Measurements from ENCODE around the gene AKAP13. TPM values are rescaled to one million over a fixed set of nuclear protein-coding genes. Genes with fewer than 3 reads are reported as not detected.

AKAP13 gene
- total RNA-seq, 6 donors from 2014 or later = 329 to 1,278 (median 748) TPM

- no peak for TF ChIP-seq POLR2A (IDR thresholded peaks at IDR 0.05)
- no peak for TF ChIP-seq POLR2AphosphoS5 (IDR thresholded peaks at IDR 0.05)
- TF ChIP-seq CTCF (IDR thresholded peaks at IDR 0.05) = no peak
- no peak for TF ChIP-seq EP300 (IDR thresholded peaks at IDR 0.05)
- Histone ChIP-seq H3K36me3 (peaks cover 0 to 7% (median 0%) of the 10 kb centered on the region in 4 donors), H3K4me3 (no peak overlapping the region), H3K27me3 (no peaks in the 10 kb centered on the region), H3K4me1 (peaks cover 0 to 7% (median under 1%) of the 10 kb centered on the region in 4 donors), H3K27ac (no peak overlapping the region), H3K9me3 (no peaks in the 10 kb centered on the region)
- WGBS, 2 donors = 52 to 75% methylated on average over 3 of the region's 3 CpGs
- ATAC-seq (ENCODE audit: low FRiP score in 2 of 2) = no peak
- no peak for DNase-seq
Observed at GRCh38 chr15:85520650-85521049, 140.2 kb downstream of the AKAP13 start.

GRCh38 chr15:85523530-85523929 lies 143.1 kb downstream of the AKAP13 start:
- ATAC-seq (ENCODE audit: low FRiP score in 2 of 2) (no peak), DNase-seq (no peak)
- Histone ChIP-seq H3K27me3 (no peaks in the 10 kb centered on the region), H3K9me3 (no peaks in the 10 kb centered on the region), H3K27ac (no peak overlapping the region), H3K4me3 (no peak overlapping the region), H3K4me1 (peaks cover 16 to 30% (median 24%) of the 10 kb centered on the region in 4 donors), H3K36me3 (peaks cover 0 to 7% (median 0%) of the 10 kb centered on the region in 4 donors)
- WGBS, 2 donors = 80 to 83% methylated on average over 4 of the region's 4 CpGs
- TF ChIP-seq POLR2A (IDR thresholded peaks at IDR 0.05) (no peak), EP300 (IDR thresholded peaks at IDR 0.05) (no peak), POLR2AphosphoS5 (IDR thresholded peaks at IDR 0.05) (no peak), CTCF (IDR thresholded peaks at IDR 0.05) (no peak)

GRCh38 chr15:85525755-85526154 lies 145.4 kb downstream of the AKAP13 start:
- DNase-seq = no peak
- Histone ChIP-seq H3K27me3 (no peaks in the 10 kb centered on the region), H3K9me3 (no peaks in the 10 kb centered on the region), H3K4me1 (peaks cover 29 to 38% (median 32%) of the 10 kb centered on the region in 4 donors), H3K4me3 (no peak overlapping the region), H3K27ac (no peak overlapping the region), H3K36me3 (peaks cover 0 to 7% (median 0%) of the 10 kb centered on the region in 4 donors)
- ATAC-seq (ENCODE audit: low FRiP score in 2 of 2) = no peak
- TF ChIP-seq POLR2A (IDR thresholded peaks at IDR 0.05) (no peak), EP300 (IDR thresholded peaks at IDR 0.05) (no peak), POLR2AphosphoS5 (IDR thresholded peaks at IDR 0.05) (no peak), CTCF (IDR thresholded peaks at IDR 0.05) (no peak)

GRCh38 chr15:85527895-85528294 lies 147.5 kb downstream of the AKAP13 start:
- no peak overlapping the region for H3K4me3 ChIP-seq
- ATAC-seq (ENCODE audit: low FRiP score in 2 of 2) = peak; percentile 80 to 88
- 9 to 14% methylated on average over 3 of the region's 3 CpGs for WGBS, 2 donors
- no peak for TF ChIP-seq POLR2A (IDR thresholded peaks at IDR 0.05)
- no peak for TF ChIP-seq POLR2AphosphoS5 (IDR thresholded peaks at IDR 0.05)
- no peak for TF ChIP-seq CTCF (IDR thresholded peaks at IDR 0.05)
- TF ChIP-seq EP300 (IDR thresholded peaks at IDR 0.05) = peak in 1 of 4 donors; percentile 23
- H3K27me3 ChIP-seq = no peaks in the 10 kb centered on the region
- peaks cover 32 to 47% (median 41%) of the 10 kb centered on the region in 4 donors for H3K4me1 ChIP-seq
- no peaks in the 10 kb centered on the region for H3K9me3 ChIP-seq
- no peak for DNase-seq
- H3K36me3 ChIP-seq = no peaks in the 10 kb centered on the region
- peak overlapping the region; percentile 50 to 77 (median 55) for H3K27ac ChIP-seq

GRCh38 chr15:85530079-85530478 lies 149.7 kb downstream of the AKAP13 start:
- WGBS, 2 donors = 69 to 79% methylated on average over 5 to 7 of the region's 7 CpGs
- TF ChIP-seq EP300 (IDR thresholded peaks at IDR 0.05) (no peak), POLR2AphosphoS5 (IDR thresholded peaks at IDR 0.05) (no peak), CTCF (IDR thresholded peaks at IDR 0.05) (no peak)
- peak overlapping the region in 1 of 4 donors; percentile 54 for H3K27ac ChIP-seq

More at GRCh38 chr15:85530079-85530478, 149.7 kb downstream of the AKAP13 start:
- Histone ChIP-seq H3K4me3 (no peak overlapping the region), H3K27me3 (no peaks in the 10 kb centered on the region), H3K36me3 (peaks cover 0 to 8% (median 0%) of the 10 kb centered on the region in 4 donors), H3K4me1 (peaks cover 54 to 69% (median 59%) of the 10 kb centered on the region in 4 donors), H3K9me3 (no peaks in the 10 kb centered on the region)
- DNase-seq = no peak
- no peak for ATAC-seq (ENCODE audit: low FRiP score in 2 of 2)
